22Rv1 (cell line): Measurements from ENCODE around the gene DCN.

Experiments used
- H3K27ac ChIP-seq: fragments of 450-650 bp; 2 replicates; pipeline ENCODE4 v1.5.1; 2017
- ZFX ChIP-seq: fragments of 450-650 bp; IDR thresholded peaks from 2 replicates; pipeline ENCODE4 v1.6.1; 2017; ENCODE audit warnings: antibody characterized with exemption, borderline replicate concordance
- TF ChIP-seq, protein P1 (sequence below): fragments of 450-650 bp; IDR thresholded peaks from 2 replicates; pipeline ENCODE4 v1.5.1; 2017; ENCODE audit warnings: mild to moderate bottlenecking

DCN gene

DNA sequence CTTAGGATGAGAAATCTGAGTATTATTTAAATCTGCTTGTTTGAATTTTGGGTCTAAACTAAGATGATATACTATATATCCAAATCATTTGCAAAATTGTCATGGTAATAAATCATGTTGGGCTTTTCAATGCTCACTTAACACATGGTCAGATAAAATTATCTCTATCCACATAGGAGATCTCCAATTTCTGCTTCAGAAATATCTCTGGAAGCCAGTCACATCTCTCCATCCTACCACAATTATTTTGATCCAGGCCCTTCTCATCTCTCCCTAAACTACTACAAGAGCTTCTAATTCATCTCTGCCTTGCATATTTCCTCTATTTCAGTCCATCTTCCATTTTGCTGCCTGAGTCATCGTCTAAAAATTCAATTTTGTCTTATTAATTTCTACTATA, 3.8 kb downstream of the DCN start:
- no peak overlapping the region for H3K27ac ChIP-seq
- no peak for TF ChIP-seq ZFX
- TF ChIP-seq, protein P1, sequence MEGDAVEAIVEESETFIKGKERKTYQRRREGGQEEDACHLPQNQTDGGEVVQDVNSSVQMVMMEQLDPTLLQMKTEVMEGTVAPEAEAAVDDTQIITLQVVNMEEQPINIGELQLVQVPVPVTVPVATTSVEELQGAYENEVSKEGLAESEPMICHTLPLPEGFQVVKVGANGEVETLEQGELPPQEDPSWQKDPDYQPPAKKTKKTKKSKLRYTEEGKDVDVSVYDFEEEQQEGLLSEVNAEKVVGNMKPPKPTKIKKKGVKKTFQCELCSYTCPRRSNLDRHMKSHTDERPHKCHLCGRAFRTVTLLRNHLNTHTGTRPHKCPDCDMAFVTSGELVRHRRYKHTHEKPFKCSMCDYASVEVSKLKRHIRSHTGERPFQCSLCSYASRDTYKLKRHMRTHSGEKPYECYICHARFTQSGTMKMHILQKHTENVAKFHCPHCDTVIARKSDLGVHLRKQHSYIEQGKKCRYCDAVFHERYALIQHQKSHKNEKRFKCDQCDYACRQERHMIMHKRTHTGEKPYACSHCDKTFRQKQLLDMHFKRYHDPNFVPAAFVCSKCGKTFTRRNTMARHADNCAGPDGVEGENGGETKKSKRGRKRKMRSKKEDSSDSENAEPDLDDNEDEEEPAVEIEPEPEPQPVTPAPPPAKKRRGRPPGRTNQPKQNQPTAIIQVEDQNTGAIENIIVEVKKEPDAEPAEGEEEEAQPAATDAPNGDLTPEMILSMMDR, result no peak

DNA sequence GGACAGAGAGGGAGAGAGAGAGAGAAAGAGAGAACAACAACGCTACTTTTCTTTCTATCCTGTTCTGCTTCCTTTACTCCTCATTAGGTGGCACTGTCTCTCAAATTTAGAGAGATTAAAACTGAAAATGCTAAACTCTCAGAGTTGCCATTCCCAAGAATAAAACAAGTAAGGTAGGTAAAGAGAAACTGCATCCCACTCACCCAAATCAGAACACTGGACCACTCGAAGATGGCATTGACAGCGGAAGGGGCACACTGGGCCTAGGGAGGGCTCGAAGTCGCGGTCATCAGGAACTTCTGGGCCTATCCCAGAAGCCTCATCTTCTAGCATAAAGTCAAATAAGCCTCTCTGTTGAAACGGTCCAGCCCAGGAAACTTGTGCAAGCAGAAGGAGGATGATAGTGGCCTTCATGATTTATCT, 4.5 kb downstream of the DCN start:
- TF ChIP-seq ZFX, result no peak
- TF ChIP-seq, protein P1, result peak; percentile 73
- H3K27ac ChIP-seq, result no peak overlapping the region

DNA sequence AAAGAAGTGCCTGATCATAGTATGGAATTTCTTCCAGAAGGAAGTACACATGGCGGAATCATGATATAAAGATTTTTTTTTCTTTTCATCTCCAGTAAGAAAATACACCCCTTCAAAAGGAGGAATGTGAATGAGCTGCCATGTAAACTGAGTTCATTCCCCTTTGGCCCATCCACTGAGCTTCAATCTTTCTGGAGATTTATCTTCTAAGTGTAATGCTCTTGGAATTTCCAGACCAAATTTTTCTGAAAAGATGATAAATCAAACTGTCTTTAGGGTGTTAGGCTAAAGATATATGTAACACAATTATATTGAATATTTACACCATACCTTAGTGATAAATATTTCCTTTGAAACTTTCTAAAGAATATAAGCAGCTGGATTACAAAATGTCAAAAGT, 5.2 kb downstream of the DCN start:
- TF ChIP-seq ZFX, result no peak
- TF ChIP-seq, protein P1, result no peak
- no peak overlapping the region for H3K27ac ChIP-seq

DNA sequence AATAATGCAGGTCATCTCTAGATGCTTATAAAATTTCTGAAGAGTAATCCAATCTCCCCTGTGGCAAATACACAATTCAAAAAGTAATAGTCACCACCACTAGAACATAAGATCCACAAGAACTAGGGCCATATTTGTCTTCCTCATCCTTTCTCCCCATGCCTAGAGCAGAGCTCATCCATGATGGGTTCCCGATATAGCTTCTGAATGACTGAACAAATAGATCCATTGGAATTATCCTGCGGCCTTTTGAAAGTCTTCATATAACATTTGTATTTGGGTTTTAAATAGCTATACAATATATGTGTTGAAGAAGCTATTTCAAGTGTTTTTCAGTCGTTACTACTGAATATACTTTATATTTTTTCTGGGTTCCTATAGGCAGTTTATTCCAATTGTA, 5.7 kb downstream of the DCN start:
- H3K27ac ChIP-seq, result no peak overlapping the region
- TF ChIP-seq, protein P1, result no peak
- no peak for TF ChIP-seq ZFX

DNA sequence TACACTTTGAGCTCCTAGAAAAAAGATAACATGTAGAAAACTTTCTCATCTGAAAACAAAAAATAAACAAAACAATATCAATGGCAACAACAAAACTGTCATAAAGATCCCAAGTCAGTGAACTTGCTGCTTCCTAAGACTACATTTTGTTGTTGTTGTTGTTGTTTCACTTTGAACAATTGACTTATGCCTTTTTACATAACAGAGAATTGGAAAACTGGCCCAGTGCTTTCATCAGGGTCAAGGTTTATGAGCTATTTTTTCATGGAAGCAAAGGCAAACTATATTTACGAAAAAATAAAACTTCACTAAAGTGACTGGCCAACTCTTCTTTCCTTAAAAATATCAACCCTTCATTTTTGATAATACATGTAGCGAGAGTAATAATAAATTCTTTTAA, 6.3 kb downstream of the DCN start:
- no peak for TF ChIP-seq ZFX
- H3K27ac ChIP-seq, result no peak overlapping the region

DNA sequence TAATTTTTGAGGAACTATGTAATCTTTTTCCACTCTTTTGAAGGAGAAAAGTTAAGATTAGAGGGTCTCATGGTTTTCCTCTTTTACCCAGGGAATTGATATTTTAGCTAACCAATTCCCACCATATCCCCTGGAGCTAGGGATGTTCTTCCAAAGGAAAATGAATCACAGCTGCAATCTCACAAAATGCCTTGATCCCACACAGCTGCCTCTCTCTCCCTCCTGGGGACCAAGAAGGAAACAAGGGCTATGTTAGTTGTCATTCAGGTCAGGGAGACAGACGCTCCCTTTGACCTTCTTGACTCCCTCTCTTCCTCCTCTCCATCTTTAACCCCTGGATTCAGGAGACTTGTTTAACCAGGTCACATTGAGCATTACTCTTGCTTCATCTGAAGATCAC, 9.5 kb downstream of the DCN start:
- TF ChIP-seq ZFX, result no peak
- TF ChIP-seq, protein P1, result no peak
- H3K27ac ChIP-seq, result no peak overlapping the region

DNA sequence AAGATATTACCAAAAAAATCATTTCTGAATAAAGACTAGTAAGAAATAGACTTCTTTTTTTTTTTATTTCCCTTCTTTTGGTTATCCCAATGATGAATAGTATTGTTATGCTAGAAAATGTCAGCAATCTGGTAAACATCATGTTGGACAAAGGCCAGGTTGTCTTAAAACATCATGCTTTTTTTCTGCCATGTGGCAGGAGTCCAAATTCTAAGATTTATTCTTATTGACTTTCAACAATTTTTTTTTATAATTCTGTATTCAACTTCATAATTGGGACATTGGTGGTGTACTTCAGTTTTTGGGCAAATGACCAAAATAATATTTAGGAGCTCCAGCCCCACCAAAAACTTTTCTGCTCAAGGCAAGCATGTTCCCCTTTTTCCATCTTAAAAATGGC, 10.5 kb downstream of the DCN start:
- no peak overlapping the region for H3K27ac ChIP-seq
- TF ChIP-seq, protein P1, result no peak

DNA sequence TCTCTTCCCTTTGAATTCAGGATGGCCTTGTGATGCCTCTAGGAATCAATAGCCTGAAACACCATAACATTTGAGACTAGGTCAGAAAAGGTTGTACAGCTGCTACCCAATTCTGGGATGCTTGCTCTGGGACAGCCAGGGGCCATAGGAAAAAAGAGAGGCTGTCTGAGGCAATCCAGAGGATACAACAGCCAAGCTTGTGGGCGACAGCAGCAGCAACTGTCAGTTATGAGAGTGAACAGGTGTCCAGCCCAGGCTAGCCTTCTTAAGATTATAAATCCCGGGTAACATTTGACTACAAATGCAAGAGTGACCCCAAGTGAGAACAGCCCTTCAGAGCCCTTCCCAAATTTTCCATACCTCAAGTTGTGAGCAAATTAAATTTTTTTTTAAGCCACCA, 11.1 kb downstream of the DCN start:
- TF ChIP-seq, protein P1, result no peak
- no peak for TF ChIP-seq ZFX
- no peak overlapping the region for H3K27ac ChIP-seq
